NB4 (cell line): ENCODE measurements around the gene KLF8.

ENCODE experiments used
- POLR2A ChIP-seq: IDR thresholded peaks from 2 replicates; pipeline ENCODE4 v1.6.1; 2011; ENCODE audit warnings: mild to moderate bottlenecking; ENCODE audit not compliant: insufficient read length; ENCODE audit errors: extremely low read depth
- TF ChIP-seq, protein P1 (sequence below): IDR thresholded peaks from one replicate; pipeline ENCODE4 v1.5.1; 2012; ENCODE audit warnings: low read depth, low read length

DNA sequence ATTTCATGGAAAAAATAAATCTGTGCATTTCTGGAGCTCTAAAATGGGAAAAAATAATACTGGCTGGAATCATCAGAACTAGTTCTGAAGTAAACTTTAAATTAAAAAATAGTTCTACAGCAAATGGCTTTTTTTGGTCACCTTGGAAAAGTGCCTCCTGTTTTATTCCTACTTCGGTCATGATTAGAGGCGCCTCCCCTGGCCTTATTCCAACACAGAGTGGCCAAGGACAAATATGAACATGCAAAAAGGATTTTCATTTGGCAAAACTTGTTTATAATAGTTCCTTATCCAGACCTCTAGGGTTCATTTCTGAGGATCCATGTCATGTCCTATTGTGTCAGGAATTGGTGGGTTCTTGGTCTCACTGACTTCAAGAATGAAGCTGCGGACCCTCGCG lies 11.1 kb upstream of the KLF8 start:
- TF ChIP-seq, protein P1, sequence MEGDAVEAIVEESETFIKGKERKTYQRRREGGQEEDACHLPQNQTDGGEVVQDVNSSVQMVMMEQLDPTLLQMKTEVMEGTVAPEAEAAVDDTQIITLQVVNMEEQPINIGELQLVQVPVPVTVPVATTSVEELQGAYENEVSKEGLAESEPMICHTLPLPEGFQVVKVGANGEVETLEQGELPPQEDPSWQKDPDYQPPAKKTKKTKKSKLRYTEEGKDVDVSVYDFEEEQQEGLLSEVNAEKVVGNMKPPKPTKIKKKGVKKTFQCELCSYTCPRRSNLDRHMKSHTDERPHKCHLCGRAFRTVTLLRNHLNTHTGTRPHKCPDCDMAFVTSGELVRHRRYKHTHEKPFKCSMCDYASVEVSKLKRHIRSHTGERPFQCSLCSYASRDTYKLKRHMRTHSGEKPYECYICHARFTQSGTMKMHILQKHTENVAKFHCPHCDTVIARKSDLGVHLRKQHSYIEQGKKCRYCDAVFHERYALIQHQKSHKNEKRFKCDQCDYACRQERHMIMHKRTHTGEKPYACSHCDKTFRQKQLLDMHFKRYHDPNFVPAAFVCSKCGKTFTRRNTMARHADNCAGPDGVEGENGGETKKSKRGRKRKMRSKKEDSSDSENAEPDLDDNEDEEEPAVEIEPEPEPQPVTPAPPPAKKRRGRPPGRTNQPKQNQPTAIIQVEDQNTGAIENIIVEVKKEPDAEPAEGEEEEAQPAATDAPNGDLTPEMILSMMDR, result no peak
- no peak for TF ChIP-seq POLR2A
